ENCODE measurements around the gene KLHL41. TPM values are rescaled to one million over a fixed set of nuclear protein-coding genes. Genes with fewer than 3 reads are reported as not detected.

The KLHL41 gene
- total RNA-seq, result 0.87 and 1.1 TPM in 2 replicates

DNA sequence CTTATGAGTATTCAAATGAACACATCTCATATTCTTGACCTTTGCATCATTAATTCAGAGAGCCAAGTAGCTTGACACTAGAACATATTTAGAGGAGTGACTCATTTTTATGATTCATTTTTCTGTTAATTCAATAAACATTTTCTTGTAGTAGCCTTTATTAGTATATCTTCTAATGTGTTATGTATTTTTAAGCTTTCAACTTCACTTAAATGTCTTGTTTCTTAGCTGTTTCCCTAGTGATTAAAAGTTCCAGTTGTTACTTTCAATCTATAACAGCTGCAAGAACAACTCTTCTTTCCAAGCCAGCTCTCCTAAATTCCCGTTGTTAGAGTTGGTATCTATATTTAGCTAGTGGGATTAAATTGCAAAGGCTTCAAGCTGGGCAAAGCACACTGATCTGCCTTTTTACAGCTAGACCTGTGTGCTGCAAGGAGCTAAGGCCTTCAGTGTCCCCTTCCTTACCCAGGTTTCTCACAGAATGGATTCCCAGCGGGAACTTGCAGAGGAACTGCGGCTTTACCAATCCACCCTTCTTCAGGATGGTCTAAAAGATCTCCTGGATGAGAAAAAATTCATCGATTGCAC is at the start of gene KLHL41:
KLHL41 (plus strand) TSS at position 405 of the 588 bp plus-strand sequence; CDS start at position 482, 77 bp downstream.

DNA sequence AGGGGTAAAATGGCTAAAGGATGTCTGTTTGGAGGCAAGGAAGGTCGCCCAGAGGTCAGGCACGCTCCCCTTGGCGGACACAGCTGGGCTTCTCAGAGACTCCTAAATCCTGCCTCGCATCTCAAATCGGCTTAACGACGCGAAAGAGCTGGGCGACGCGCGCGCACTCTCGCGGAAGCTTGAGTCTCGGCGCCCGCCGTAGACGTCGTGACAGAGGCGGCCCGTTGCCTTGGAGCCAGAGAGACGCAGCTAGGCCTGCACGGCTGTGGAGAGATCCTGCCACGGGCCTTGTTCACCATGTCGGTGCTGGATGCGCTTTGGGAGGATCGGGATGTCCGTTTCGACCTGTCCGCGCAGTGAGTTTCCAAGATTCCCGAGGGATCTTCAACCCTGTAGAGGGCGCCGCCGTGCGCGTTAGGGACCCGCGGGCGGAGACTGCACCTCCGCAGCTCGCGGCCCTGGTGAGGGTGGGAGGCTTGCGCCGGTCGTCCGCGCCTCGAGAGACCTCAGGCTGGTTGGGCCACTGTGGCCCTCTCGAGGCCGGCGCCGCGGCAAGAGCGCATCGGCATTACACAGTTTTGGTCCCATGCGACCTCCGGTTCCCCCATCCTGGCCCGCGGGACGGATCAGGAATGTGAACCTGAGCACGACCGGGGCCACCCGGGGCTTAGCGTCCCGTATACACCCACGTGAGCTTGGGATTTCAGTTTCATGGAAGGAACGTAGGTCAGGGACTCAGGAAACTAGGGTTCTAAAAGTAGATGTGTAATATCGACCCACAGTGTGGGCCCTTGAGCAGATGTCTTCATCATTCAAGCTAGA is 30.0 kb upstream of the KLHL41 start, which contains the start of gene BBS5:
BBS5 (plus strand) TSS at position 238 of the 822 bp plus-strand sequence; CDS start at position 298, 60 bp downstream.

DNA sequence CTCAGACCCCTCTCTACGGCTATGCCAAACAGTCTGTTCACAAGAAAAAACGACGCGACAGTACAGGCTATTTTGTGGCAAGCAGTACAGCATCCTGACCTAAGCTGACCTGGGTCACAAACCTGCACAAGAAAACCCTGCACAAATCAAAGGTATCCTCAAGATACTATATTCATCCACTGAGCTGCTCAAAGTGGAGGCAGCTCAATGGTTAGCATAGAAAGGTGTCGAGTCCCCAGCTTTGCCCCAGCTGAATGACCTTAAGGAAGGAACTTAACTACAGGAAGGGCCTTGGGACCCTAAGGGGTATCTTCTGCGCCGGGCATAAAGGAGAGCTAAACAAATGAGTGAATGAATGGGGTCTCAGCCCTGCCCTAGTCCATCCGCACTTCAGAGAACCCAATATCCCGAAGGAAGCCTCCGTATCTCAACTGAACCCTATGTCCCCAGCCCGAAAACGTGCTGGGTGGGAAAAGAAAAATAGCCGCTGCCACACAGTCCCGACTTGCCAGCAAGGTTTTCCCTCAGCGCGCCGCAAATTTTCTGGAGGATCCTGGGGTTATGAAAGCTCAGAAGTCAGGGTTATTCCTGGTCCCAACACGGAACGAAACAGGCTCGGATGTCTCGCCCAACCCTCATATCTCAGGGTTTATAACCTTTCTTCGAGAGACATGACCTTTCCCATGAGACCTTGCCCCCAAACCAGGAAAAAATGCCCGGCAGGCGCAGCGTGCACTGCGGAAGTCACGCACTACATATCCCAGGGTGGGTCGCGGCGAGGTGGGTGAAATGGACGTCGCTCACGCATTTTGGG is 63.9 kb downstream of the KLHL41 start, which contains the start of gene FASTKD1:
FASTKD1 (minus strand) TSS at position 706 of the 814 bp plus-strand sequence. CDS start 1,836 bp downstream, outside the sequence.

Other genes starting within 250 kb of the KLHL41 start
- not detected in 2 replicates for gene LRP2, start 147.2 kb upstream of the KLHL41 start, total RNA-seq
- 5.7 and 5.9 TPM in 2 replicates for gene BBS5, start 30.2 kb upstream of the KLHL41 start, total RNA-seq
- gene FASTKD1, start 64.2 kb downstream of the KLHL41 start, total RNA-seq, result 13.1 and 15.1 TPM in 2 replicates
- gene PPIG, start 74.6 kb downstream of the KLHL41 start, total RNA-seq, result 24.8 and 28.0 TPM in 2 replicates
- under 0.01 TPM in 1 of 2 replicates, not detected in the other for gene CFAP210, start 184.7 kb downstream of the KLHL41 start, total RNA-seq
- gene PHOSPHO2, start 184.8 kb downstream of the KLHL41 start, total RNA-seq, result 1.6 and 1.8 TPM in 2 replicates
- gene KLHL23, start 224.1 kb downstream of the KLHL41 start, total RNA-seq, result 2.5 and 2.6 TPM in 2 replicates

All from aortic smooth muscle cell (primary cell).